Thoracic aorta (tissue), 2 donors: ENCODE results near the gene GSC. TPM values are rescaled to one million over a fixed set of nuclear protein-coding genes. Genes with fewer than 3 reads are reported as not detected.
"Not testable (repeated sequence)": the region's sequence is repeated elsewhere in the genome, so short reads cannot be mapped to it uniquely, and the experiment has no call there.

Experiments used
- ATAC-seq: fragments of 150-250 bp; one replicate; pipeline ENCODE4 v1.8.0; 2017; ENCODE audit warnings: low read depth; ENCODE audit not compliant: insufficient number of reproducible peaks, low FRiP score
- DNase-seq: peaks from one replicate; pipeline ENCODE4 v3.0.0-alpha.2; 2020; ENCODE audit warnings: low spot score
- H3K27ac ChIP-seq, 2 donors: fragments of 200-600 bp; sonication (generic); 1 replicate in 1 of 2; 2 replicates in 1 of 2; pipeline ENCODE4 v1.5.1; 2016; ENCODE audit warnings: mild to moderate bottlenecking in 2 of 2, moderate library complexity in 2 of 2
- H3K27me3 ChIP-seq: fragments of 200-600 bp; sonication (generic); replicated peaks from 2 replicates; pipeline ENCODE4 v1.6.0; 2016; ENCODE audit warnings: mild to moderate bottlenecking; ENCODE audit not compliant: insufficient read depth
- H3K36me3 ChIP-seq: fragments of 200-600 bp; sonication (generic); one replicate; pipeline ENCODE4 v1.5.1; 2016
- H3K4me1 ChIP-seq, 2 donors: fragments of 200-600 bp; sonication (generic); 1 replicate in 1 of 2; 2 replicates in 1 of 2; pipeline versions ENCODE4 v1.5.1 to v1.6.0; 2016; ENCODE audit warnings: low read depth in 2 of 2, mild to moderate bottlenecking in 1 of 2; ENCODE audit not compliant: control insufficient read depth in 1 of 2
- H3K4me3 ChIP-seq: fragments of 200-600 bp; sonication (generic); 2 replicates; pipeline ENCODE4 v1.5.1; 2016; ENCODE audit warnings: mild to moderate bottlenecking
- H3K9me3 ChIP-seq: fragments of 200-600 bp; sonication (generic); 2 replicates; pipeline ENCODE4 v1.5.1; 2016
- CTCF ChIP-seq: fragments of 200-600 bp; sonication (generic); IDR thresholded peaks from one replicate; pipeline ENCODE4 v1.5.1; 2019; ENCODE audit warnings: antibody characterized with exemption
- total RNA-seq, 2 donors: library from RNA; depleted of rRNA; stranded (reverse); fragments of >200 nt; gene quantifications; one replicate each; pipeline versions ENCODE4 v1.1.0 to v1.2.3, GENCODE V29; 2016

Gene GSC
- total RNA-seq, 2 donors from 2014 or later = 2.1 TPM; not detected in 1

GRCh38 chr14:94738097-94738496 is 31.8 kb downstream of the GSC start:
- Histone ChIP-seq H3K27ac (no peak overlapping the region), H3K36me3 (no peaks in the 10 kb centered on the region), H3K9me3 (no peaks in the 10 kb centered on the region), H3K4me1 (no peaks in the 10 kb centered on the region), H3K27me3 (no peaks in the 10 kb centered on the region), H3K4me3 (no peak overlapping the region)
- no peak for DNase-seq
- no peak for ATAC-seq
- no peak for TF ChIP-seq CTCF

DNA sequence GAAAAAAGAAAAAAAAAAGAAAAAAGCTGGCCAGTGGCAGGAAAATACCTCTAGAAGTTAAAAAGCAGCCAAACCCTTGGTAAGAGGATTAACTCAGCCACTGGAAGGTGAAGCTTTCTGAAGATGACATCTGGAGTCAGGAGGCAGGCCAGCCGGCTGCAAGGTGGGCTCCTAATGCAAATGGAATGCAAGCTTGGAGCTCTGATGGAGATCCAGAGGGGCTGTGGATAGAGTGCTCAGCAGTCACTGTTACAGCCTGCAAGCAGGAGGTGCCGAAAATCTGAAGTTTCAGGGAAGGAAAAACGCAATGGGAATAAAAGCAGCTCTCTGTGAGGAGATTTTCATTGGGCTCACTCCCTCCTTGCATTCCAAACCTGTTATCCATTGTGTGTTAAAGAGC is 41.0 kb downstream of the GSC start:
- DNase-seq (no peak), ATAC-seq (no peak)
- H3K4me1 ChIP-seq = no peaks in the 10 kb centered on the region
- H3K9me3 ChIP-seq = no peaks in the 10 kb centered on the region
- H3K27ac ChIP-seq = no peak overlapping the region
- no peaks in the 10 kb centered on the region for H3K36me3 ChIP-seq
- no peaks in the 10 kb centered on the region for H3K27me3 ChIP-seq
- TF ChIP-seq CTCF = no peak
- no peak overlapping the region for H3K4me3 ChIP-seq

GRCh38 chr14:94728440-94728839 is 41.5 kb downstream of the GSC start:
- H3K4me3 ChIP-seq, ATAC-seq, H3K36me3 ChIP-seq, H3K9me3 ChIP-seq, H3K27me3 ChIP-seq, H3K27ac ChIP-seq, DNase-seq, H3K4me1 ChIP-seq: not testable (repeated sequence)

DNA sequence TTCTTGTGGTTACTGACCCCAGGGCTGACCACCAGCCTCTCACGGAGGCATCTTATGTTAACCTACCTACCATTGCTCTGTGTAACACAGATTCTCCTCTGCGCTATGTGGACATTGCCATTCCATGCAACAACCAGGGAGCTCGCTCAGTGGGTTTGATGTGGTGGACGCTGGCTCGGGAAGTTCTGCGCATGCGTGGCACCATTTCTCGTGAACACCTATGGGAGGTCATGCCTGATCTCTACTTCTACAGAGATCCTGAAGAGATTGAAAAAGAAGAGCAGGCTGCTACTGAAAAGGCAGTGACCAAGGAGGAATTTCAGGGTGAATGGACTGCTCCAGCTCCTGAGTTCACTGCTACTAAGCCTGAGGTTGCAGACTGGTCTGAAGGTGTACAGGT is 43.3 kb downstream of the GSC start:
- H3K4me3 ChIP-seq, H3K9me3 ChIP-seq, ATAC-seq, DNase-seq, H3K27ac ChIP-seq, H3K4me1 ChIP-seq, H3K36me3 ChIP-seq, H3K27me3 ChIP-seq: not testable (repeated sequence)

GRCh38 chr14:94724993-94725392 is 44.9 kb downstream of the GSC start:
- H3K4me1 ChIP-seq = no peaks in the 10 kb centered on the region
- no peak overlapping the region for H3K27ac ChIP-seq
- H3K4me3 ChIP-seq = no peak overlapping the region
- no peaks in the 10 kb centered on the region for H3K27me3 ChIP-seq
- no peak for TF ChIP-seq CTCF
- no peaks in the 10 kb centered on the region for H3K36me3 ChIP-seq
- DNase-seq (no peak), ATAC-seq (no peak)
- no peaks in the 10 kb centered on the region for H3K9me3 ChIP-seq

GRCh38 chr14:94722397-94722796 is 47.5 kb downstream of the GSC start:
- ATAC-seq (no peak), DNase-seq (no peak)
- H3K4me1 ChIP-seq = no peaks in the 10 kb centered on the region
- no peak overlapping the region for H3K27ac ChIP-seq
- no peaks in the 10 kb centered on the region for H3K9me3 ChIP-seq
- TF ChIP-seq CTCF = no peak
- H3K36me3 ChIP-seq = no peaks in the 10 kb centered on the region
- H3K4me3 ChIP-seq = no peak overlapping the region
- H3K27me3 ChIP-seq = no peaks in the 10 kb centered on the region

Other genes starting within 250 kb of the GSC start
- not detected for gene SERPINA4, start 208.7 kb downstream of the GSC start, total RNA-seq
- 1 to 10 TPM; 4.4 to 6.8 TPM for gene SERPINA5, start 188.7 kb downstream of the GSC start, total RNA-seq
- 100 to 1,000 TPM; 140 to 252 TPM for gene SERPINA3, start 157.7 kb downstream of the GSC start, total RNA-seq